ENCODE results near the gene PBXIP1. TPM values are rescaled to one million over a fixed set of nuclear protein-coding genes. Genes with fewer than 3 reads are reported as not detected.
A peak's percentile ranks its signal among the peaks of the same experiment; 100 is the strongest.

Gene PBXIP1
- total and polyA plus RNA-seq, 2 of the 13 experiments (the other 11 are each of a cell fraction or from before 2014, with no cell fraction given) = 16.3 to 31.9 TPM

DNA sequence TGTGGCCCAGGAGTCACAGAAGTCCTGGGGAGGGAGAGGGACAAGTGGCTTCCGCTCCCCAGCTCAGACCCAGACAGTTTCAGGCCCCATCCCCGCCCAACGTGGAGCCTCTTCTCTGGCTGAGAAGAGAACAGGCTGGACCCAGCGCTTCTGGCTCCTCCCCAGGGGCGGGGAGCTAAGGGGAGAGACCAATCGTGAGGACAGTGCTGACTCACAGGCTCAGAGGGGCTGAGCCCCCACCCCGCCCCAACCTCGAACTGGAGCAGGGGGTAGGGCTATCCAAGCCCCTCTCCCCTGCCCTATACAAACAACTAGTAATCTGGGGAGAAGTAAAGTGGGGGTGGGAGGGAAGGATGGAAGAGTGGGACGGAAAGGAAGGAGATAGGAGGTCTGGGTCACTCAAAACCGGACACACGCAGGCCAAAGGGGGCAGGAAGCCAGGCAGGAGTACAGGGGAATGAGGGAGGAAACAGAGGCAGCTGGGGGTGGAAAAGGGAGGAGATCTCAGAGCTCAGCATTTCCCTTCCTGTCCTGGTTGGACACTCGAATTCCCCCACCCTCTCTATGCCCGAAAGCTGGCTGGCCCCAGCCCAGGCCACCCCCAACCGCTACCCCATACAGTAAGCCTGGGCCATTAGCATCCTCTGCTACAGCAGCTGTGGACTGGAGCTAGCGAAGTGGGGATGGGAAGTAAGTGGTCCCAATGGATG lies 14.9 kb upstream of the PBXIP1 start, which contains the start of gene SHC1 (continued):
- TF ChIP-seq, protein P1, sequence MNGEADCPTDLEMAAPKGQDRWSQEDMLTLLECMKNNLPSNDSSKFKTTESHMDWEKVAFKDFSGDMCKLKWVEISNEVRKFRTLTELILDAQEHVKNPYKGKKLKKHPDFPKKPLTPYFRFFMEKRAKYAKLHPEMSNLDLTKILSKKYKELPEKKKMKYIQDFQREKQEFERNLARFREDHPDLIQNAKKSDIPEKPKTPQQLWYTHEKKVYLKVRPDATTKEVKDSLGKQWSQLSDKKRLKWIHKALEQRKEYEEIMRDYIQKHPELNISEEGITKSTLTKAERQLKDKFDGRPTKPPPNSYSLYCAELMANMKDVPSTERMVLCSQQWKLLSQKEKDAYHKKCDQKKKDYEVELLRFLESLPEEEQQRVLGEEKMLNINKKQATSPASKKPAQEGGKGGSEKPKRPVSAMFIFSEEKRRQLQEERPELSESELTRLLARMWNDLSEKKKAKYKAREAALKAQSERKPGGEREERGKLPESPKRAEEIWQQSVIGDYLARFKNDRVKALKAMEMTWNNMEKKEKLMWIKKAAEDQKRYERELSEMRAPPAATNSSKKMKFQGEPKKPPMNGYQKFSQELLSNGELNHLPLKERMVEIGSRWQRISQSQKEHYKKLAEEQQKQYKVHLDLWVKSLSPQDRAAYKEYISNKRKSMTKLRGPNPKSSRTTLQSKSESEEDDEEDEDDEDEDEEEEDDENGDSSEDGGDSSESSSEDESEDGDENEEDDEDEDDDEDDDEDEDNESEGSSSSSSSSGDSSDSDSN (CRISPR knock-in tag; IDR thresholded peaks at IDR 0.05) = peak; percentile 20; the same call in 1 of the 2 replicates
- peak; percentile 4; the same call in 1 of the 2 replicates for TF ChIP-seq MAFF (IDR thresholded peaks at IDR 0.05; ENCODE audit: low read depth, low read length)
- TF ChIP-seq NR2F6 (IDR thresholded peaks at IDR 0.05) = 0 out of 2 replicates have a peak, but pooled peaks have one; percentile 11
- TF ChIP-seq NR2F6 (CRISPR knock-in tag; IDR thresholded peaks at IDR 0.05) = no peak
- no peak for TF ChIP-seq ZKSCAN1 (IDR thresholded peaks at IDR 0.05; ENCODE audit: low read length)
- TF ChIP-seq, protein P2, sequence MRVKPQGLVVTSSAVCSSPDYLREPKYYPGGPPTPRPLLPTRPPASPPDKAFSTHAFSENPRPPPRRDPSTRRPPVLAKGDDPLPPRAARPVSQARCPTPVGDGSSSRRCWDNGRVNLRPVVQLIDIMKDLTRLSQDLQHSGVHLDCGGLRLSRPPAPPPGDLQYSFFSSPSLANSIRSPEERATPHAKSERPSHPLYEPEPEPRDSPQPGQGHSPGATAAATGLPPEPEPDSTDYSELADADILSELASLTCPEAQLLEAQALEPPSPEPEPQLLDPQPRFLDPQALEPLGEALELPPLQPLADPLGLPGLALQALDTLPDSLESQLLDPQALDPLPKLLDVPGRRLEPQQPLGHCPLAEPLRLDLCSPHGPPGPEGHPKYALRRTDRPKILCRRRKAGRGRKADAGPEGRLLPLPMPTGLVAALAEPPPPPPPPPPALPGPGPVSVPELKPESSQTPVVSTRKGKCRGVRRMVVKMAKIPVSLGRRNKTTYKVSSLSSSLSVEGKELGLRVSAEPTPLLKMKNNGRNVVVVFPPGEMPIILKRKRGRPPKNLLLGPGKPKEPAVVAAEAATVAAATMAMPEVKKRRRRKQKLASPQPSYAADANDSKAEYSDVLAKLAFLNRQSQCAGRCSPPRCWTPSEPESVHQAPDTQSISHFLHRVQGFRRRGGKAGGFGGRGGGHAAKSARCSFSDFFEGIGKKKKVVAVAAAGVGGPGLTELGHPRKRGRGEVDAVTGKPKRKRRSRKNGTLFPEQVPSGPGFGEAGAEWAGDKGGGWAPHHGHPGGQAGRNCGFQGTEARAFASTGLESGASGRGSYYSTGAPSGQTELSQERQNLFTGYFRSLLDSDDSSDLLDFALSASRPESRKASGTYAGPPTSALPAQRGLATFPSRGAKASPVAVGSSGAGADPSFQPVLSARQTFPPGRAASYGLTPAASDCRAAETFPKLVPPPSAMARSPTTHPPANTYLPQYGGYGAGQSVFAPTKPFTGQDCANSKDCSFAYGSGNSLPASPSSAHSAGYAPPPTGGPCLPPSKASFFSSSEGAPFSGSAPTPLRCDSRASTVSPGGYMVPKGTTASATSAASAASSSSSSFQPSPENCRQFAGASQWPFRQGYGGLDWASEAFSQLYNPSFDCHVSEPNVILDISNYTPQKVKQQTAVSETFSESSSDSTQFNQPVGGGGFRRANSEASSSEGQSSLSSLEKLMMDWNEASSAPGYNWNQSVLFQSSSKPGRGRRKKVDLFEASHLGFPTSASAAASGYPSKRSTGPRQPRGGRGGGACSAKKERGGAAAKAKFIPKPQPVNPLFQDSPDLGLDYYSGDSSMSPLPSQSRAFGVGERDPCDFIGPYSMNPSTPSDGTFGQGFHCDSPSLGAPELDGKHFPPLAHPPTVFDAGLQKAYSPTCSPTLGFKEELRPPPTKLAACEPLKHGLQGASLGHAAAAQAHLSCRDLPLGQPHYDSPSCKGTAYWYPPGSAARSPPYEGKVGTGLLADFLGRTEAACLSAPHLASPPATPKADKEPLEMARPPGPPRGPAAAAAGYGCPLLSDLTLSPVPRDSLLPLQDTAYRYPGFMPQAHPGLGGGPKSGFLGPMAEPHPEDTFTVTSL (CRISPR knock-in tag; IDR thresholded peaks at IDR 0.05; ENCODE audit: borderline replicate concordance) = no peak
- TF ChIP-seq ZMYM3 (CRISPR knock-in tag; IDR thresholded peaks at IDR 0.05) = no peak
- no peak for TF ChIP-seq ZNF225 (CRISPR knock-in tag; IDR thresholded peaks at IDR 0.05)
- 0 out of 2 replicates have a peak, but pooled peaks have one; percentile 23 for TF ChIP-seq KAT8 (CRISPR knock-in tag; IDR thresholded peaks at IDR 0.05)
- TF ChIP-seq FOXA3 (CRISPR knock-in tag; IDR thresholded peaks at IDR 0.05) = peak; percentile 27; the same call in 1 of the 2 replicates
- no peak for TF ChIP-seq ZNF460 (CRISPR knock-in tag; IDR thresholded peaks at IDR 0.05; ENCODE audit: borderline replicate concordance)
- TF ChIP-seq SP5 (CRISPR knock-in tag; IDR thresholded peaks at IDR 0.05; ENCODE audit: borderline replicate concordance, low read depth) = peak; percentile 67; the same call in 1 of the 2 replicates
- no peak for TF ChIP-seq ZNF597 (CRISPR knock-in tag; IDR thresholded peaks at IDR 0.05)
- peak; percentile 74 for TF ChIP-seq ZNF501 (CRISPR knock-in tag; IDR thresholded peaks at IDR 0.05)
- peak; percentile 67 for TF ChIP-seq NFYB (CRISPR knock-in tag; IDR thresholded peaks at IDR 0.05)
- TF ChIP-seq SP2 (CRISPR knock-in tag; IDR thresholded peaks at IDR 0.05) = peak; percentile 41; the same call in 1 of the 2 replicates
- TF ChIP-seq GATAD1 (CRISPR knock-in tag; IDR thresholded peaks at IDR 0.05) = peak; percentile 12; the same call in 1 of the 2 replicates
- TF ChIP-seq PCBP1 (IDR thresholded peaks at IDR 0.05; ENCODE audit: borderline replicate concordance, low read depth, low read length) = 0 out of 2 replicates have a peak, but pooled peaks have one; percentile 45
- TF ChIP-seq ZNF451 (CRISPR knock-in tag; IDR thresholded peaks at IDR 0.05) = peak; percentile 21; the same call in 1 of the 2 replicates
- TF ChIP-seq AKAP8 (CRISPR knock-in tag; IDR thresholded peaks at IDR 0.05) = 0 out of 2 replicates have a peak, but pooled peaks have one; percentile 42
- TF ChIP-seq MAZ (IDR thresholded peaks at IDR 0.05; ENCODE audit: borderline replicate concordance, low read depth, low read length) = peak; percentile 83
- TF ChIP-seq MAZ (CRISPR knock-in tag; IDR thresholded peaks at IDR 0.05; ENCODE audit: low read depth) = 0 out of 2 replicates have a peak, but pooled peaks have one; percentile 48
